Neural cell (in vitro differentiated cells): Measurements from ENCODE around the gene KNTC1. TPM values are rescaled to one million over a fixed set of nuclear protein-coding genes. Genes with fewer than 3 reads are reported as not detected.

Source experiments
- H2AFZ ChIP-seq: fragments of 200-600, 300-800 bp; sonication (generic), shearing (Covaris generic); 2 replicates; pipeline ENCODE4 v1.6.0; 2014; ENCODE audit warnings: low read depth, mild to moderate bottlenecking, antibody characterized with exemption, low read length, moderate library complexity
- H3F3A ChIP-seq: fragments of 200-600 bp; shearing (Covaris generic); 2 replicates; pipeline ENCODE4 v1.6.1; 2016; ENCODE audit warnings: mild to moderate bottlenecking, moderate library complexity, mixed read lengths, antibody characterized with exemption, low read length; ENCODE audit not compliant: insufficient read depth, poor library complexity, severe bottlenecking
- H3K27ac ChIP-seq: fragments of 200-600, 300-800 bp; sonication (generic), shearing (Covaris generic); 2 replicates; pipeline ENCODE4 v1.5.1; 2014; ENCODE audit warnings: mild to moderate bottlenecking, low read length, moderate library complexity
- H3K27me3 ChIP-seq: fragments of 300-800, 200-600 bp; sonication (generic), shearing (Covaris generic); 2 replicates; pipeline ENCODE4 v1.6.0; 2014; ENCODE audit warnings: mild to moderate bottlenecking, low read depth, low read length, moderate library complexity; ENCODE audit not compliant: insufficient read depth
- H3K36me3 ChIP-seq: fragments of 300-800, 200-600 bp; sonication (generic), shearing (Covaris generic); 2 replicates; pipeline ENCODE4 v1.5.1; 2014; ENCODE audit warnings: mild to moderate bottlenecking, antibody characterized with exemption, low read length, moderate library complexity; ENCODE audit not compliant: insufficient read depth
- H3K4me2 ChIP-seq: fragments of 300-800, 200-600 bp; sonication (generic), shearing (Covaris generic); 2 replicates; pipeline ENCODE4 v1.6.0; 2014; ENCODE audit warnings: mild to moderate bottlenecking, low read length
- H3K4me3 ChIP-seq: fragments of 300-800, 200-600 bp; sonication (generic), shearing (Covaris generic); 2 replicates; pipeline ENCODE4 v1.5.1; 2014; ENCODE audit warnings: mild to moderate bottlenecking, low read length, moderate library complexity
- H3K79me2 ChIP-seq: fragments of 200-600 bp; shearing (Covaris generic); replicated peaks from 2 replicates; pipeline ENCODE4 v1.6.0; 2014; ENCODE audit warnings: mild to moderate bottlenecking, low read length, moderate library complexity; ENCODE audit not compliant: insufficient read depth
- H3K9ac ChIP-seq: fragments of 300-800, 200-600 bp; sonication (generic), shearing (Covaris generic); 2 replicates; pipeline ENCODE4 v1.6.1; 2016; ENCODE audit warnings: mild to moderate bottlenecking, low read length, mixed read lengths
- H3K9me2 ChIP-seq: fragments of 200-600 bp; shearing (Covaris generic); 2 replicates; pipeline ENCODE4 v1.6.1; 2016; ENCODE audit warnings: mild to moderate bottlenecking, low read length, mixed read lengths; ENCODE audit not compliant: insufficient read depth
- H3K9me3 ChIP-seq: fragments of 200-600, 300-800 bp; sonication (generic), shearing (Covaris generic); 2 replicates; pipeline ENCODE4 v1.6.1; 2016; ENCODE audit warnings: mild to moderate bottlenecking, mixed run types, low read length, moderate library complexity, mixed read lengths
- H4K20me1 ChIP-seq: fragments of 200-600 bp; shearing (Covaris generic); 2 replicates; pipeline ENCODE4 v1.6.1; 2016; ENCODE audit warnings: mild to moderate bottlenecking, mixed run types; ENCODE audit not compliant: insufficient read depth
- EP300 ChIP-seq: fragments of 450-650 bp; conservative IDR thresholded peaks from 2 replicates; pipeline ENCODE4 v1.6.1; 2014; ENCODE audit warnings: antibody characterized with exemption, mild to moderate bottlenecking, moderate library complexity; ENCODE audit not compliant: poor library complexity, severe bottlenecking
- EZH2 ChIP-seq: fragments of 200-600, 300-800 bp; shearing (Covaris generic), sonication (generic); IDR thresholded peaks from 2 replicates; pipeline ENCODE4 v1.6.1; 2014; ENCODE audit warnings: antibody characterized with exemption, low read length, borderline replicate concordance, mild to moderate bottlenecking; ENCODE audit not compliant: insufficient read depth, poor library complexity, severe bottlenecking
- MXI1 ChIP-seq: fragments of 450-650 bp; conservative IDR thresholded peaks from 2 replicates; pipeline ENCODE4 v1.6.1; 2014; ENCODE audit warnings: antibody characterized with exemption, mild to moderate bottlenecking; ENCODE audit not compliant: poor library complexity, severe bottlenecking
- POLR2AphosphoS5 ChIP-seq: IDR thresholded peaks from 2 replicates; pipeline ENCODE4 v1.6.1; 2012
- RAD21 ChIP-seq: fragments of 450-650 bp; conservative IDR thresholded peaks from 2 replicates; pipeline ENCODE4 v1.6.1; 2014; ENCODE audit warnings: antibody characterized with exemption, mild to moderate bottlenecking, moderate library complexity
- REST ChIP-seq: IDR thresholded peaks from 2 replicates; pipeline ENCODE4 v1.6.1; 2012; ENCODE audit warnings: borderline replicate concordance
- SMC3 ChIP-seq: fragments of 450-650 bp; conservative IDR thresholded peaks from 2 replicates; pipeline ENCODE4 v1.6.1; 2014; ENCODE audit warnings: antibody characterized with exemption, mild to moderate bottlenecking, moderate library complexity; ENCODE audit not compliant: poor library complexity
- TAF1 ChIP-seq: IDR thresholded peaks from 2 replicates; pipeline ENCODE4 v1.6.1; 2012; ENCODE audit warnings: low read depth
- polyA plus RNA-seq: library from polyadenylated mRNA; depleted of rRNA; stranded (reverse); fragments of >200 nt; gene quantifications from 2 replicates; pipeline ENCODE4 v1.2.3, GENCODE V29; 2014
- TF ChIP-seq, protein P1 (sequence below): fragments of 450-650 bp; IDR thresholded peaks from 2 replicates; pipeline ENCODE4 v1.5.1; 2014; ENCODE audit warnings: antibody characterized with exemption, mild to moderate bottlenecking, moderate library complexity; ENCODE audit not compliant: poor library complexity, severe bottlenecking

KNTC1 gene
- polyA plus RNA-seq, 1 donor from 2014 or later, result 16.2 TPM

GRCh38 chr12:122518908-122519307 lies 8.1 kb upstream of the KNTC1 start:
- Histone ChIP-seq H3K4me3 (no peak overlapping the region), H3K27ac (no peak overlapping the region), H3K9ac (no peak overlapping the region), H3K79me2 (peaks cover 46% of the 10 kb centered on the region), H3K4me2 (no peak overlapping the region), H4K20me1 (peaks cover 11% of the 10 kb centered on the region), H2AFZ (no peak overlapping the region), H3K9me3 (no peaks in the 10 kb centered on the region), H3F3A (no peaks in the 10 kb centered on the region), H3K27me3 (no peaks in the 10 kb centered on the region), H3K36me3 (peaks cover 18% of the 10 kb centered on the region), H3K9me2 (no peaks in the 10 kb centered on the region)
- TF ChIP-seq POLR2AphosphoS5, result no peak
- TF ChIP-seq EP300, result no peak
- TF ChIP-seq, protein P1, sequence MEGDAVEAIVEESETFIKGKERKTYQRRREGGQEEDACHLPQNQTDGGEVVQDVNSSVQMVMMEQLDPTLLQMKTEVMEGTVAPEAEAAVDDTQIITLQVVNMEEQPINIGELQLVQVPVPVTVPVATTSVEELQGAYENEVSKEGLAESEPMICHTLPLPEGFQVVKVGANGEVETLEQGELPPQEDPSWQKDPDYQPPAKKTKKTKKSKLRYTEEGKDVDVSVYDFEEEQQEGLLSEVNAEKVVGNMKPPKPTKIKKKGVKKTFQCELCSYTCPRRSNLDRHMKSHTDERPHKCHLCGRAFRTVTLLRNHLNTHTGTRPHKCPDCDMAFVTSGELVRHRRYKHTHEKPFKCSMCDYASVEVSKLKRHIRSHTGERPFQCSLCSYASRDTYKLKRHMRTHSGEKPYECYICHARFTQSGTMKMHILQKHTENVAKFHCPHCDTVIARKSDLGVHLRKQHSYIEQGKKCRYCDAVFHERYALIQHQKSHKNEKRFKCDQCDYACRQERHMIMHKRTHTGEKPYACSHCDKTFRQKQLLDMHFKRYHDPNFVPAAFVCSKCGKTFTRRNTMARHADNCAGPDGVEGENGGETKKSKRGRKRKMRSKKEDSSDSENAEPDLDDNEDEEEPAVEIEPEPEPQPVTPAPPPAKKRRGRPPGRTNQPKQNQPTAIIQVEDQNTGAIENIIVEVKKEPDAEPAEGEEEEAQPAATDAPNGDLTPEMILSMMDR, result no peak
- no peak for TF ChIP-seq EZH2
- no peak for TF ChIP-seq SMC3
- no peak for TF ChIP-seq REST
- no peak for TF ChIP-seq TAF1
- TF ChIP-seq RAD21, result no peak
- TF ChIP-seq MXI1, result no peak

- Histone ChIP-seq H2AFZ (no peak overlapping the region), H3K4me2 (no peak overlapping the region), H3K27ac (no peak overlapping the region), H3K4me3 (no peak overlapping the region), H4K20me1 (peaks cover 11% of the 10 kb centered on the region), H3K9ac (no peak overlapping the region), H3F3A (no peaks in the 10 kb centered on the region), H3K36me3 (peaks cover 17% of the 10 kb centered on the region), H3K79me2 (peaks cover 51% of the 10 kb centered on the region), H3K9me2 (no peaks in the 10 kb centered on the region), H3K9me3 (no peaks in the 10 kb centered on the region), H3K27me3 (no peaks in the 10 kb centered on the region)
- TF ChIP-seq TAF1 (no peak), POLR2AphosphoS5 (no peak), EZH2 (no peak), REST (no peak), MXI1 (no peak), RAD21 (no peak), EP300 (no peak), SMC3 (no peak)
- TF ChIP-seq, protein P1, result no peak
These were observed 7.6 kb upstream of the KNTC1 start for GRCh38 chr12:122519418-122519817.
